Activated B cell treated with CpG ODN at 0.5 μM for 24 hours (primary cell): Measurements from ENCODE around the gene RCOR1. TPM values are rescaled to one million over a fixed set of nuclear protein-coding genes. Genes with fewer than 3 reads are reported as not detected.

Experiments
- ATAC-seq: fragments of 200-7000 bp; cut with Tn5 transposase; one replicate; pipeline ENCODE4 v1.10.0; 2021; ENCODE audit warnings: low read depth, mild to moderate bottlenecking, moderate library complexity
- CTCF ChIA-PET: fragments of 350-600 bp; sonication (Branson Sonifier 250); formaldehyde crosslinking; loops from one replicate; lab custom pipeline; 2021; ENCODE audit warnings: antibody characterized with exemption; lab: Charles Lee
- POLR2A ChIA-PET: fragments of 350-600 bp; sonication (Branson Sonifier 250); formaldehyde crosslinking; loops from one replicate; lab custom pipeline; 2021; ENCODE audit warnings: antibody characterized with exemption; lab: Charles Lee
- DNase-seq: peaks from one replicate; pipeline ENCODE4 v3.0.0; 2022
- H3K27ac Mint-ChIP-seq: one replicate; pipeline ENCODE4 v1.8.0; 2020; ENCODE audit warnings: mixed read lengths
- H3K27me3 Mint-ChIP-seq: one replicate; pipeline ENCODE4 v1.8.0; 2021; ENCODE audit warnings: mixed read lengths
- H3K36me3 Mint-ChIP-seq: one replicate; pipeline ENCODE4 v1.8.0; 2021; ENCODE audit warnings: low read depth, mixed read lengths
- H3K4me1 Mint-ChIP-seq: one replicate; pipeline ENCODE4 v1.8.0; 2021; ENCODE audit warnings: mixed read lengths
- H3K4me3 Mint-ChIP-seq: one replicate; pipeline ENCODE4 v1.8.0; 2020; ENCODE audit warnings: mild to moderate bottlenecking, mixed read lengths
- H3K9me3 Mint-ChIP-seq: one replicate; pipeline ENCODE4 v1.8.0; 2020; ENCODE audit warnings: mixed read lengths
- intact Hi-C: fragments of 100-400 bp; cut with micrococcal nuclease; formaldehyde crosslinking; loops from one replicate; pipeline ENCODE4 v1.15.1; 2024
- total RNA-seq: library from RNA; stranded (reverse); gene quantifications from 2 replicates; pipeline ENCODE4 v1.2.3, GENCODE V29; 2022
- TF ChIP-seq, protein P1 (sequence below): fragments of 200-600 bp; IDR thresholded peaks from one replicate; pipeline ENCODE4 v1.8.0; 2022; ENCODE audit warnings: antibody characterized with exemption, mild to moderate bottlenecking

The RCOR1 gene
- total RNA-seq, 1 donor from 2014 or later: 23.0 TPM

- peaks cover 7% of the 10 kb centered on the region for H3K36me3 Mint-ChIP-seq
- no peak for ATAC-seq
- POLR2A ChIA-PET: interaction anchor here (0.7 to 2.8 kb wide), 5 partner anchors 13 to 463 kb away, joined by 4 to 26 read pairs (median 8); no protein-coding TSS in a partner anchor
- peaks cover 26% of the 10 kb centered on the region for H3K4me1 Mint-ChIP-seq
- peak overlapping the region; percentile 80 for H3K4me3 Mint-ChIP-seq
- no peaks in the 10 kb centered on the region for H3K27me3 Mint-ChIP-seq
- no peaks in the 10 kb centered on the region for H3K9me3 Mint-ChIP-seq
- no peak for DNase-seq
- intact Hi-C loops: loop anchor here (1.0 to 10.0 kb wide), 8 partner anchors 12 to 741 kb away; partner anchors contain the start of gene EIF5
- H3K27ac Mint-ChIP-seq: peak overlapping the region; percentile 76
- TF ChIP-seq, protein P1, sequence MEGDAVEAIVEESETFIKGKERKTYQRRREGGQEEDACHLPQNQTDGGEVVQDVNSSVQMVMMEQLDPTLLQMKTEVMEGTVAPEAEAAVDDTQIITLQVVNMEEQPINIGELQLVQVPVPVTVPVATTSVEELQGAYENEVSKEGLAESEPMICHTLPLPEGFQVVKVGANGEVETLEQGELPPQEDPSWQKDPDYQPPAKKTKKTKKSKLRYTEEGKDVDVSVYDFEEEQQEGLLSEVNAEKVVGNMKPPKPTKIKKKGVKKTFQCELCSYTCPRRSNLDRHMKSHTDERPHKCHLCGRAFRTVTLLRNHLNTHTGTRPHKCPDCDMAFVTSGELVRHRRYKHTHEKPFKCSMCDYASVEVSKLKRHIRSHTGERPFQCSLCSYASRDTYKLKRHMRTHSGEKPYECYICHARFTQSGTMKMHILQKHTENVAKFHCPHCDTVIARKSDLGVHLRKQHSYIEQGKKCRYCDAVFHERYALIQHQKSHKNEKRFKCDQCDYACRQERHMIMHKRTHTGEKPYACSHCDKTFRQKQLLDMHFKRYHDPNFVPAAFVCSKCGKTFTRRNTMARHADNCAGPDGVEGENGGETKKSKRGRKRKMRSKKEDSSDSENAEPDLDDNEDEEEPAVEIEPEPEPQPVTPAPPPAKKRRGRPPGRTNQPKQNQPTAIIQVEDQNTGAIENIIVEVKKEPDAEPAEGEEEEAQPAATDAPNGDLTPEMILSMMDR: no peak
- CTCF ChIA-PET: interaction anchor here (0.9 to 4.2 kb wide), 5 partner anchors 22 to 173 kb away, joined by 4 to 30 read pairs (median 6); no protein-coding TSS in a partner anchor
These were observed 1.3 kb downstream of the RCOR1 start for GRCh38 chr14:102593825-102594137.

DNA sequence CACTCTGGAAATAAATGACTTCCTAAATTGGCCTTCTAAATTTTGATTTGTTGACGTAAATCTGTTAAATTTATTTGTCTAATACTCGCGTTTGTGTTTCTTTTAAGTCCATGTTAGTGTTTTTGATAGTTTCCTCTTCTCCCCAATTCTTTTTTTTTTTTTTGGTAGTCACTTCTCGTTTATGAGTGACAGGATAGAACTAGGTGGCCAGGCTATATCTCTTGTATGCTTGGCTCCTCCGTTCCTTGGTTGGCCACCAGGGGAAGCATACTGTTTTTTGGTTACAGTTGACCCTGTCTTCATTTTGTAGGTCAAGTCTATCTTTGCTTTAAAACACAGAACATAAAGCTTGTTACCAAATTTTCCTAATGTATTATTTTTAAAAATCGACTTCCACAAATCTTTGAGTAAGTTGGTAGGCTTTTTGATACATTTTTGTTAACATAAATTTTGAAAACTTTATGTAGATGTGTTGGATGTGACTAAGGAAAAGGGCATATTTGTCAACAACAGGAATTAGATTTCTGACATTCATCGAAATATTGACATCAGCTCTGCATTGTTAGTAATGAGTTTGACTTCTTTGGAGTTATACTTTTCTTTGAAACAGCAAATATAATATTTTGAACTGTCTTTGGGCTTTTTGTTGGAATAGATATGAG, 2.2 kb downstream of the RCOR1 start:
- peak; percentile 18 for ATAC-seq
- no peaks in the 10 kb centered on the region for H3K9me3 Mint-ChIP-seq
- ChIA-PET POLR2A (interaction anchor here (0.6 to 2.8 kb wide), 6 partner anchors 10 to 462 kb away, joined by 4 to 26 read pairs (median 6); no protein-coding TSS in a partner anchor), CTCF (interaction anchor here (0.6 to 4.2 kb wide), 16 partner anchors 9 to 212 kb away, joined by 3 to 30 read pairs (median 4); no protein-coding TSS in a partner anchor)
- intact Hi-C loops: loop anchor here (1.0 to 10.0 kb wide), 7 partner anchors 11 to 323 kb away; no protein-coding TSS in a partner anchor
- H3K27ac Mint-ChIP-seq: peak overlapping the region; percentile 76
- TF ChIP-seq, protein P1: peak; percentile 79
- peak; percentile 37 for DNase-seq
- no peaks in the 10 kb centered on the region for H3K27me3 Mint-ChIP-seq
- H3K36me3 Mint-ChIP-seq: peaks cover 10% of the 10 kb centered on the region
- H3K4me1 Mint-ChIP-seq: peaks cover 33% of the 10 kb centered on the region
- H3K4me3 Mint-ChIP-seq: peak overlapping the region; percentile 80

DNA sequence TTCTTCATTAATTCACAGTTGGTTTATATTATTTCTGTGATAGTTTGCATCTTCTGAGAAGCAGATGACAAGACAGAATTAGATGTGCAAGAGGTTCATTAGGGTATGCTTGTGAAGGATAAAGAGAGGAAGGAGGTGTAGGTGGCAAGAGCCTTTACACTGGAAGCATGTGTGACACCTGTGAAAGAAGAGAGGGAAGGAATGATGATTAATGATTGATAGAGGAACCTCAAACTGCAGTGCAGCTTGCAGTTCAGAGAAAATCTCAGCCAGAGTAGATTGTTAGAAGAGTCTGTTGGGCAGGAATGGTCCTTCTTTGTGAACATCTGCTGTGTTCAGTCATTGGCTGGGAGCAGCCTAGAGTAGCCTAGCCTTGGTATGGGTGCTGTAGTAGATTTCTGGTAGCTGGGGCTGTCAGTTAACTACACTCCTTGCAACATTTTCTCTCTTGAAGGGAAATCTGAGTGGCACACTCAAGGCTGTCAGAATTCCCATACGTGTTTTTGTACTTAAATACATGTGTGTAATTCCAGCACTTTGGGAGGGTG, 9.0 kb downstream of the RCOR1 start:
- ChIA-PET CTCF (no interaction called here), POLR2A (no interaction called here)
- TF ChIP-seq, protein P1: no peak
- Mint-ChIP-seq H3K27me3 (no peaks in the 10 kb centered on the region), H3K9me3 (no peaks in the 10 kb centered on the region), H3K27ac (no peak overlapping the region), H3K36me3 (peaks cover 7% of the 10 kb centered on the region), H3K4me1 (peaks cover 51% of the 10 kb centered on the region), H3K4me3 (no peak overlapping the region)
- DNase-seq: no peak
- intact Hi-C loops: no loop called here
- ATAC-seq: no peak

- Mint-ChIP-seq H3K4me3 (no peak overlapping the region), H3K27ac (no peak overlapping the region), H3K4me1 (peaks cover 63% of the 10 kb centered on the region), H3K9me3 (no peaks in the 10 kb centered on the region), H3K27me3 (no peaks in the 10 kb centered on the region), H3K36me3 (peaks cover 7% of the 10 kb centered on the region)
- DNase-seq (no peak), ATAC-seq (no peak)
- POLR2A ChIA-PET: no interaction called here
- TF ChIP-seq, protein P1: no peak
- CTCF ChIA-PET: interaction anchor here (1.3 kb wide), 1 partner anchor 8 kb away, joined by 4 read pairs; no protein-coding TSS in a partner anchor
- intact Hi-C loops: no loop called here
These were observed 10.2 kb downstream of the RCOR1 start for GRCh38 chr14:102602421-102603292.
